K562 (cell line): ENCODE results near the gene ASIC3. TPM values are rescaled to one million over a fixed set of nuclear protein-coding genes. Genes with fewer than 3 reads are reported as not detected.

Source experiments
- ATAC-seq: fragments of 200-7000 bp; cut with Tn5 transposase; 3 replicates; pipeline ENCODE4 v1.9.1; 2020; ENCODE audit warnings: moderate library complexity
- BruUV-seq: library from RNA; stranded (reverse); fragments of 400-500 nt; replicated peaks from 2 replicates; lab custom pipeline; 2021; lab: Mats Ljungman, UMichigan
- CTCF ChIA-PET: fragments of 300-600 bp; formaldehyde crosslinking; extraction: SDS; loops from one replicate; lab custom pipeline; 2021; ENCODE audit warnings: low intra/inter-chr PET ratio; lab: Yijun Ruan, JAX
- POLR2A ChIA-PET: fragments of 300-600, 350-650 bp; sonication (Branson Sonifier 250); formaldehyde crosslinking; extraction: SDS; loops from one replicate; lab custom pipeline; 2021; ENCODE audit warnings: antibody characterized with exemption, inconsistent platforms; lab: Yijun Ruan, JAX
- DNase-seq, 4 experiments: peaks; one replicate each; pipeline versions ENCODE4 v3.0.0 to v3.0.0-alpha.2; 2011 to 2018; ENCODE audit warnings: low spot score in 3 of 4, mixed read lengths in 3 of 4; ENCODE audit errors: extremely low read depth in 1 of 4
- FAIRE-seq: peaks from 2 replicates; lab custom pipeline; 2011; peaks lifted over from hg19 to GRCh38; lab: Jason Lieb, UNC
- H2AFZ ChIP-seq: 2 replicates; pipeline ENCODE4 v1.6.0; 2011; ENCODE audit warnings: low read depth, low read length, control low read depth, inconsistent platforms
- H3K27ac ChIP-seq: fragments of 200-600 bp; 3 replicates; pipeline ENCODE4 v1.8.0; 2011; ENCODE audit warnings: low read depth, mild to moderate bottlenecking, control low read depth, inconsistent platforms, low read length, moderate library complexity, mixed read lengths; ENCODE audit errors: extremely low read depth
- H3K27me3 ChIP-seq, 2 experiments: fragments of 300-600 bp in 1 of 2; 2 replicates in 1 of 2; 3 replicates in 1 of 2; pipeline versions ENCODE4 v1.6.0 to v1.8.0; 2011; ENCODE audit warnings: inconsistent platforms in 2 of 2, low read length in 2 of 2, mild to moderate bottlenecking in 1 of 2, mixed read lengths in 1 of 2, moderate library complexity in 1 of 2; ENCODE audit not compliant: control insufficient read depth in 2 of 2, insufficient read depth in 2 of 2
- H3K36me3 ChIP-seq: fragments of 300-600 bp; 3 replicates; pipeline ENCODE4 v1.8.0; 2011; ENCODE audit warnings: mild to moderate bottlenecking, low read length, inconsistent platforms; ENCODE audit not compliant: control insufficient read depth, insufficient read depth
- H3K4me1 ChIP-seq, 2 experiments: fragments of 200-600 bp in 1 of 2; replicated peaks in 1 of 2; 2 replicates in 1 of 2; 3 replicates in 1 of 2; pipeline versions ENCODE4 v1.5.1 to v1.8.0; 2011; ENCODE audit warnings: inconsistent platforms in 2 of 2, low read length in 2 of 2, mild to moderate bottlenecking in 1 of 2, mixed read lengths in 1 of 2, moderate library complexity in 1 of 2; ENCODE audit not compliant: control insufficient read depth in 2 of 2, insufficient read depth in 2 of 2
- H3K4me2 ChIP-seq: 2 replicates; pipeline ENCODE4 v1.6.1; 2011; ENCODE audit warnings: low read length, control low read depth, inconsistent platforms, mixed read lengths; ENCODE audit not compliant: insufficient read depth
- H3K4me3 ChIP-seq: fragments of 200-600 bp; sonication (generic), shearing (Covaris generic); 2 replicates; pipeline ENCODE4 v1.5.1; 2016; ENCODE audit warnings: control low read depth, inconsistent platforms
- H3K79me2 ChIP-seq: fragments of 200-600 bp; 3 replicates; pipeline ENCODE4 v1.8.0; 2011; ENCODE audit warnings: low read length, inconsistent platforms; ENCODE audit not compliant: control insufficient read depth, insufficient read depth
- H3K9ac ChIP-seq, 2 experiments: 2 replicates each; pipeline versions ENCODE4 v1.6.0 to v1.6.1; 2011; ENCODE audit warnings: low read depth in 2 of 2, low read length in 2 of 2, control low read depth in 1 of 2, inconsistent platforms in 1 of 2, mild to moderate bottlenecking in 1 of 2, mixed read lengths in 1 of 2; ENCODE audit not compliant: insufficient read depth in 1 of 2
- H3K9me1 ChIP-seq: one replicate; pipeline ENCODE4 v1.6.0; 2011; ENCODE audit warnings: inconsistent platforms, mild to moderate bottlenecking, low read length, moderate library complexity; ENCODE audit not compliant: control insufficient read depth, insufficient read depth
- H3K9me3 ChIP-seq: replicated peaks from 2 replicates; pipeline ENCODE4 v1.5.1; 2011; ENCODE audit warnings: low read depth, low read length, inconsistent platforms; ENCODE audit not compliant: control insufficient read depth, insufficient read depth
- H4K20me1 ChIP-seq: replicated peaks from 2 replicates; pipeline ENCODE4 v1.6.1; 2011; ENCODE audit warnings: low read length, inconsistent platforms, mixed read lengths; ENCODE audit not compliant: control insufficient read depth, insufficient read depth
- ELK3 ChIP-seq: fragments of 450-650 bp; formaldehyde crosslinking; IDR thresholded peaks from 2 replicates; pipeline ENCODE4 v1.4.0; 2020; ENCODE audit warnings: mild to moderate bottlenecking
- FOXJ3 ChIP-seq: sonication (generic); formaldehyde crosslinking; IDR thresholded peaks from 2 replicates; pipeline ENCODE4 v1.4.0; 2020; ENCODE audit warnings: mild to moderate bottlenecking, missing genetic modification reagents
- FOXM1 ChIP-seq, 2 experiments: fragments of 450-650 bp in 1 of 2; sonication (generic) in 1 of 2; formaldehyde crosslinking in 1 of 2; IDR thresholded peaks; 2 replicates each; pipeline versions ENCODE4 v1.6.1 to v1.9.0; 2017 to 2022; ENCODE audit warnings: low read depth in 2 of 2, mild to moderate bottlenecking in 2 of 2, missing genetic modification reagents in 1 of 2, moderate library complexity in 1 of 2
- FUS ChIP-seq: fragments of 200-400 bp; formaldehyde crosslinking; optimal IDR thresholded peaks from 2 replicates; pipeline ENCODE3; 2017; ENCODE audit warnings: low read depth, low read length
- KAT8 ChIP-seq: fragments of 450-650 bp; IDR thresholded peaks from 2 replicates; pipeline ENCODE4 v1.6.1; 2016; ENCODE audit warnings: low read depth, mild to moderate bottlenecking
- MCM2 ChIP-seq: fragments of 450-650 bp; IDR thresholded peaks from 2 replicates; pipeline ENCODE4 v1.6.1; 2017; ENCODE audit warnings: low read depth, mild to moderate bottlenecking
- MYC ChIP-seq, 2 experiments: fragments of 250-450 bp in 1 of 2; sonication (Bioruptor Pico) in 1 of 2; IDR thresholded peaks; 2 replicates each; pipeline versions ENCODE4 v1.5.1 to v1.6.1; 2012 to 2021; ENCODE audit warnings: low read depth in 2 of 2, borderline replicate concordance in 1 of 2, improper control_type of control experiment in 1 of 2, low read length in 1 of 2, mild to moderate bottlenecking in 1 of 2, moderate library complexity in 1 of 2
- RBM15 ChIP-seq: fragments of 200-400 bp; formaldehyde crosslinking; IDR thresholded peaks from 2 replicates; pipeline ENCODE4 v1.6.1; 2018; ENCODE audit warnings: mild to moderate bottlenecking, low read length, moderate library complexity; ENCODE audit not compliant: insufficient read depth
- SAP30 ChIP-seq: fragments of 200-600 bp; sonication (generic); IDR thresholded peaks from 2 replicates; pipeline ENCODE4 v1.6.1; 2012; ENCODE audit warnings: borderline replicate concordance, low read depth, mild to moderate bottlenecking, moderate library complexity, low read length, control low read depth, inconsistent platforms; ENCODE audit not compliant: insufficient read depth, poor library complexity, severe bottlenecking
- SMAD4 ChIP-seq: fragments of 250-450 bp; sonication (Bioruptor Pico); conservative IDR thresholded peaks from 2 replicates; pipeline ENCODE4 v1.8.0; 2021; ENCODE audit warnings: inconsistent platforms, mild to moderate bottlenecking, moderate library complexity
- ZNF24 ChIP-seq: fragments of 450-650 bp; IDR thresholded peaks from 2 replicates; pipeline ENCODE4 v1.6.1; 2016
- ZNF280B ChIP-seq: fragments of 250-450 bp; sonication (Bioruptor Pico); IDR thresholded peaks from 2 replicates; pipeline ENCODE4 v1.5.1; 2021; ENCODE audit warnings: mild to moderate bottlenecking
- ZNF507 ChIP-seq: conservative IDR thresholded peaks from 2 replicates; pipeline ENCODE4 v1.6.1; 2017; ENCODE audit warnings: missing genetic modification characterization, missing compliant biosample characterization
- WGBS: fragments of 100-300 bp; shearing (Covaris generic); methylation state at CpG from one replicate; pipeline ENCODE4 v1.1.6; 2016; ENCODE audit warnings: low coverage, mixed read lengths; ENCODE audit not compliant: insufficient coverage; ENCODE audit errors: missing lambda C conversion rate; 5-methylcytosine and 5-hydroxymethylcytosine counted together
- in situ Hi-C: fragments of 300-500 bp; cut with MboI; formaldehyde crosslinking; loops from 4 replicates; pipeline ENCODE4 v1.15.0; 2018; ENCODE audit warnings: inconsistent platforms, mixed read lengths
- intact Hi-C: fragments of 100-400 bp; cut with micrococcal nuclease; formaldehyde crosslinking; loops from 2 replicates; pipeline ENCODE4 v1.14.2; 2022
- polyA plus RNA-seq, 8 experiments: library from polyadenylated mRNA; depleted of rRNA in 4 of 8; stranded (reverse) in 5 of 8; unstranded in 3 of 8; fragments of >200 nt; fragmentation: Nextera tagmentation in 2 of 8; fragmentation: Illumina TruSeq in 1 of 8; extraction: Ambion mirVana in 2 of 8; extraction: Trizol in 1 of 8; gene quantifications; 2 replicates each; pipeline versions ENCODE4 v1.2.1 to v1.2.3, GENCODE V29; 2011 to 2014; ENCODE audit warnings: inconsistent platforms in 1 of 8, missing spikeins in 1 of 8
- total RNA-seq, 7 experiments: library from RNA; depleted of rRNA in 6 of 7; stranded (reverse); fragments of >200 nt in 6 of 7; fragmentation: Illumina TruSeq in 2 of 7; extraction: Trizol in 2 of 7; gene quantifications; 2 replicates each; pipeline versions ENCODE4 v1.2.1 to v1.2.3, GENCODE V29; 2011 to 2021; ENCODE audit warnings: low replicate concordance in 1 of 7
- TF ChIP-seq, protein P1 (sequence below): fragments of 250-450 bp; sonication (Bioruptor Pico); IDR thresholded peaks from 2 replicates; pipeline ENCODE4 v1.4.0; 2020; ENCODE audit warnings: mild to moderate bottlenecking, moderate library complexity

ASIC3 gene
- total and polyA plus RNA-seq, 9 of the 15 experiments (the other 6 are each of a cell fraction or from before 2014, with no cell fraction given) = 0.11 to 5.0 (median 0.87) TPM

GRCh38 chr7:151017953-151018420, 30.3 kb upstream of the ASIC3 start:
- peaks cover 27% of the 10 kb centered on the region; the same call in 2 of the 3 replicates for H3K36me3 ChIP-seq
- ChIA-PET CTCF (interaction anchor here (0.7 to 1.6 kb wide), 6 partner anchors 10 to 121 kb away, joined by 3 to 6 read pairs (median 4); no protein-coding TSS in a partner anchor), POLR2A (interaction anchor here (0.6 to 14.3 kb wide), 8 partner anchors 8 to 1168 kb away, joined by 3 to 146 read pairs (median 4); partner anchors contain the start of genes ABCB8 and FASTK)
- H3K27me3 ChIP-seq = no peaks in the 10 kb centered on the region; a peak in 1 of 5 replicates
- in situ Hi-C loops = no loop called here
- H2AFZ ChIP-seq = peak overlapping the region; percentile 96
- peak overlapping the region; percentile 70 for H3K27ac ChIP-seq
- 1% methylated on average over 34 of the region's 34 CpGs for WGBS
- ATAC-seq (peak; percentile 93), FAIRE-seq (peak; percentile 56), DNase-seq (peak; percentile 88 to 92 (median 90))
- peaks cover 21 to 69% of the 10 kb centered on the region in 2 experiments; a peak in 4 of 5 replicates for H3K4me1 ChIP-seq
- peak overlapping the region; percentile 73 to 93 for H3K9ac ChIP-seq
- peak overlapping the region; percentile 40 for H3K4me3 ChIP-seq
- H3K9me1 ChIP-seq = no peaks in the 10 kb centered on the region
- H3K9me3 ChIP-seq = no peaks in the 10 kb centered on the region
- H3K79me2 ChIP-seq = peaks cover 2% of the 10 kb centered on the region; the same call in 2 of the 3 replicates
- H4K20me1 ChIP-seq = no peaks in the 10 kb centered on the region
- intact Hi-C loops = loop anchor here (1.0 to 10.0 kb wide), 2 partner anchors 9 to 157 kb away; no protein-coding TSS in a partner anchor
- H3K4me2 ChIP-seq = peak overlapping the region; percentile 95
- no TSS peak for BruUV-seq
- TF ChIP-seq FOXM1 (IDR thresholded peaks at IDR 0.05; ENCODE audit: low read depth) = no peak
- TF ChIP-seq FOXM1 (CRISPR knock-in tag; IDR thresholded peaks at IDR 0.05; ENCODE audit: low read depth) = no peak
- no peak for TF ChIP-seq ZNF280B (CRISPR knock-in tag)
- peak; percentile 76 for TF ChIP-seq MYC (IDR thresholded peaks at IDR 0.05; ENCODE audit: low read depth, low read length)
- TF ChIP-seq MYC (CRISPR knock-in tag; IDR thresholded peaks at IDR 0.05; ENCODE audit: borderline replicate concordance, low read depth) = no peak; the same call in 1 of the 2 replicates
- TF ChIP-seq ELK3 (CRISPR knock-in tag) = no peak
- TF ChIP-seq RBM15 = no peak
- TF ChIP-seq, protein P1, sequence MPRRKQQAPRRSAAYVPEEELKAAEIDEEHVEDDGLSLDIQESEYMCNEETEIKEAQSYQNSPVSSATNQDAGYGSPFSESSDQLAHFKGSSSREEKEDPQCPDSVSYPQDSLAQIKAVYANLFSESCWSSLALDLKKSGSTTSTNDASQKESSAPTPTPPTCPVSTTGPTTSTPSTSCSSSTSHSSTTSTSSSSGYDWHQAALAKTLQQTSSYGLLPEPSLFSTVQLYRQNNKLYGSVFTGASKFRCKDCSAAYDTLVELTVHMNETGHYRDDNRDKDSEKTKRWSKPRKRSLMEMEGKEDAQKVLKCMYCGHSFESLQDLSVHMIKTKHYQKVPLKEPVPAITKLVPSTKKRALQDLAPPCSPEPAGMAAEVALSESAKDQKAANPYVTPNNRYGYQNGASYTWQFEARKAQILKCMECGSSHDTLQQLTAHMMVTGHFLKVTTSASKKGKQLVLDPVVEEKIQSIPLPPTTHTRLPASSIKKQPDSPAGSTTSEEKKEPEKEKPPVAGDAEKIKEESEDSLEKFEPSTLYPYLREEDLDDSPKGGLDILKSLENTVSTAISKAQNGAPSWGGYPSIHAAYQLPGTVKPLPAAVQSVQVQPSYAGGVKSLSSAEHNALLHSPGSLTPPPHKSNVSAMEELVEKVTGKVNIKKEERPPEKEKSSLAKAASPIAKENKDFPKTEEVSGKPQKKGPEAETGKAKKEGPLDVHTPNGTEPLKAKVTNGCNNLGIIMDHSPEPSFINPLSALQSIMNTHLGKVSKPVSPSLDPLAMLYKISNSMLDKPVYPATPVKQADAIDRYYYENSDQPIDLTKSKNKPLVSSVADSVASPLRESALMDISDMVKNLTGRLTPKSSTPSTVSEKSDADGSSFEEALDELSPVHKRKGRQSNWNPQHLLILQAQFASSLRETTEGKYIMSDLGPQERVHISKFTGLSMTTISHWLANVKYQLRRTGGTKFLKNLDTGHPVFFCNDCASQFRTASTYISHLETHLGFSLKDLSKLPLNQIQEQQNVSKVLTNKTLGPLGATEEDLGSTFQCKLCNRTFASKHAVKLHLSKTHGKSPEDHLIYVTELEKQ (CRISPR knock-in tag) = no peak; the same call in 1 of the 2 replicates
- TF ChIP-seq ZNF24 = no peak; the same call in 1 of the 2 replicates
- no peak for TF ChIP-seq FOXJ3 (CRISPR knock-in tag)
- TF ChIP-seq KAT8 = no peak
- no peak for TF ChIP-seq SAP30
- no peak for TF ChIP-seq MCM2
- TF ChIP-seq FUS = no peak
- TF ChIP-seq SMAD4 = no peak; the same call in none of the 2 replicates
- no peak for TF ChIP-seq ZNF507 (tag)
